Measurements from ENCODE around the gene GATAD1.
"Not testable (repeated sequence)": the region's sequence is repeated elsewhere in the genome, so short reads cannot be mapped to it uniquely, and the experiment has no call there.

Gene GATAD1

GRCh38 chr7:92437956-92438491 lies 9.3 kb upstream of the GATAD1 start:
- Histone ChIP-seq H3K36me3 (ENCODE audit: insufficient read depth) (no peaks in the 10 kb centered on the region), H3K79me2 (ENCODE audit: insufficient read depth, low read depth) (no peaks in the 10 kb centered on the region), H3K9ac (no peak overlapping the region), H4K20me1 (ENCODE audit: insufficient read depth) (no peaks in the 10 kb centered on the region), H3K27ac (no peak overlapping the region), H3K4me2 (no peak overlapping the region), H3K27me3 (ENCODE audit: insufficient read depth, low read depth) (no peaks in the 10 kb centered on the region), H3K4me1 (ENCODE audit: low read depth, poor library complexity, severe bottlenecking) (no peaks in the 10 kb centered on the region), H2AFZ (ENCODE audit: low read depth) (no peak overlapping the region), H3K4me3 (IDR thresholded peaks at IDR 0.05; ENCODE audit: insufficient read depth, low read depth, low read length) (no peak overlapping the region)
- no peak for TF ChIP-seq CTCF (conservative IDR thresholded peaks at IDR 0.05; ENCODE audit: low read depth, low read length)

GRCh38 chr7:92442720-92443119 lies 4.6 kb upstream of the GATAD1 start:
- H3K36me3 ChIP-seq (ENCODE audit: insufficient read depth); H3K27me3 ChIP-seq (ENCODE audit: insufficient read depth, low read depth); H3K4me2 ChIP-seq; H2AFZ ChIP-seq (ENCODE audit: low read depth); H3K4me3 ChIP-seq (IDR thresholded peaks at IDR 0.05; ENCODE audit: insufficient read depth, low read depth, low read length); H3K79me2 ChIP-seq (ENCODE audit: insufficient read depth, low read depth); H3K9ac ChIP-seq; H4K20me1 ChIP-seq (ENCODE audit: insufficient read depth); H3K4me1 ChIP-seq (ENCODE audit: low read depth, poor library complexity, severe bottlenecking); H3K27ac ChIP-seq: not testable (repeated sequence)

GRCh38 chr7:92446869-92447344 lies 375 bp upstream of the GATAD1 start:
- Histone ChIP-seq H3K9ac (peak overlapping the region; percentile 99), H3K4me2 (peak overlapping the region; percentile 62; the same call in 1 of the 2 replicates), H3K4me3 (IDR thresholded peaks at IDR 0.05; ENCODE audit: insufficient read depth, low read depth, low read length) (peak overlapping the region; percentile 44), H4K20me1 (ENCODE audit: insufficient read depth) (no peaks in the 10 kb centered on the region), H2AFZ (ENCODE audit: low read depth) (peak overlapping the region; percentile 89), H3K36me3 (ENCODE audit: insufficient read depth) (no peaks in the 10 kb centered on the region), H3K27ac (peak overlapping the region; percentile 91), H3K27me3 (ENCODE audit: insufficient read depth, low read depth) (no peaks in the 10 kb centered on the region), H3K4me1 (ENCODE audit: low read depth, poor library complexity, severe bottlenecking) (peaks cover 11% of the 10 kb centered on the region), H3K79me2 (ENCODE audit: insufficient read depth, low read depth) (no peaks in the 10 kb centered on the region)
- peak; percentile 77; the same call in 1 of the 2 replicates for TF ChIP-seq CTCF (conservative IDR thresholded peaks at IDR 0.05; ENCODE audit: low read depth, low read length)

GRCh38 chr7:92448205-92448747 lies 994 bp downstream of the GATAD1 start:
- peak overlapping the region; percentile 68 for H3K4me3 ChIP-seq (IDR thresholded peaks at IDR 0.05; ENCODE audit: insufficient read depth, low read depth, low read length)
- H3K9ac ChIP-seq = peak overlapping the region; percentile 99
- no peaks in the 10 kb centered on the region for H4K20me1 ChIP-seq (ENCODE audit: insufficient read depth)
- peak overlapping the region; percentile 91 for H3K27ac ChIP-seq
- no peaks in the 10 kb centered on the region for H3K79me2 ChIP-seq (ENCODE audit: insufficient read depth, low read depth)
- peak overlapping the region; percentile 79 for H3K4me2 ChIP-seq
- peak overlapping the region; percentile 89 for H2AFZ ChIP-seq (ENCODE audit: low read depth)
- TF ChIP-seq CTCF (conservative IDR thresholded peaks at IDR 0.05; ENCODE audit: low read depth, low read length) = peak; percentile 87
- no peaks in the 10 kb centered on the region for H3K36me3 ChIP-seq (ENCODE audit: insufficient read depth)
- no peaks in the 10 kb centered on the region for H3K27me3 ChIP-seq (ENCODE audit: insufficient read depth, low read depth)
- H3K4me1 ChIP-seq (ENCODE audit: low read depth, poor library complexity, severe bottlenecking) = peaks cover 11% of the 10 kb centered on the region

GRCh38 chr7:92451645-92452044 lies 4.4 kb downstream of the GATAD1 start:
- H3K4me3 ChIP-seq (IDR thresholded peaks at IDR 0.05; ENCODE audit: insufficient read depth, low read depth, low read length) = no peak overlapping the region
- no peak overlapping the region for H3K4me2 ChIP-seq
- H3K27ac ChIP-seq = no peak overlapping the region
- no peak for TF ChIP-seq CTCF (conservative IDR thresholded peaks at IDR 0.05; ENCODE audit: low read depth, low read length)
- H3K4me1 ChIP-seq (ENCODE audit: low read depth, poor library complexity, severe bottlenecking) = peaks cover 11% of the 10 kb centered on the region
- no peaks in the 10 kb centered on the region for H3K27me3 ChIP-seq (ENCODE audit: insufficient read depth, low read depth)
- no peaks in the 10 kb centered on the region; the same call in 1 of the 2 replicates for H3K36me3 ChIP-seq (ENCODE audit: insufficient read depth)
- no peak overlapping the region for H3K9ac ChIP-seq
- H3K79me2 ChIP-seq (ENCODE audit: insufficient read depth, low read depth) = no peaks in the 10 kb centered on the region
- H4K20me1 ChIP-seq (ENCODE audit: insufficient read depth) = no peaks in the 10 kb centered on the region
- no peak overlapping the region for H2AFZ ChIP-seq (ENCODE audit: low read depth)

Measured in KMS-11 (cell line).